Smooth muscle cell (in vitro differentiated cells): Measurements from ENCODE around the gene FGF12. TPM values are rescaled to one million over a fixed set of nuclear protein-coding genes. Genes with fewer than 3 reads are reported as not detected.

Experiments
- DNase-seq: peaks from one replicate; lab custom pipeline; 2025; ENCODE audit not compliant: unreplicated experiment; lab: John Stamatoyannopoulos, UW
- H2AFZ ChIP-seq: fragments of 200-600 bp; sonication (generic); 2 replicates; pipeline ENCODE4 v1.6.0; 2016; ENCODE audit warnings: antibody characterized with exemption, low read depth, mild to moderate bottlenecking
- H3F3A ChIP-seq: fragments of 200-600 bp; sonication (generic); 2 replicates; pipeline ENCODE4 v1.6.0; 2017; ENCODE audit warnings: antibody characterized with exemption, low read depth
- H3K27ac ChIP-seq: fragments of 200-600 bp; sonication (generic); 2 replicates; pipeline ENCODE4 v1.5.1; 2016; ENCODE audit warnings: low read depth, mild to moderate bottlenecking
- H3K27me3 ChIP-seq: fragments of 200-600 bp; sonication (generic); 2 replicates; pipeline ENCODE4 v1.6.1; 2016; ENCODE audit warnings: low read depth, mild to moderate bottlenecking
- H3K36me3 ChIP-seq: fragments of 200-600 bp; sonication (generic); 2 replicates; pipeline ENCODE4 v1.5.1; 2016; ENCODE audit warnings: low read depth
- H3K4me1 ChIP-seq: fragments of 200-600 bp; sonication (generic); 2 replicates; pipeline ENCODE4 v1.5.1; 2016; ENCODE audit warnings: low read depth
- H3K4me2 ChIP-seq: fragments of 200-600 bp; sonication (generic); 2 replicates; pipeline ENCODE4 v1.6.0; 2016; ENCODE audit warnings: mild to moderate bottlenecking
- H3K4me3 ChIP-seq: fragments of 200-600 bp; sonication (generic); 2 replicates; pipeline ENCODE4 v1.5.1; 2016; ENCODE audit warnings: mild to moderate bottlenecking
- H3K79me2 ChIP-seq: fragments of 200-600 bp; sonication (generic); 2 replicates; pipeline ENCODE4 v1.6.0; 2016; ENCODE audit warnings: low read depth, mild to moderate bottlenecking
- H3K9ac ChIP-seq: fragments of 200-600 bp; sonication (generic); 2 replicates; pipeline ENCODE4 v1.6.0; 2016; ENCODE audit warnings: low read depth
- H3K9me3 ChIP-seq: fragments of 200-600 bp; sonication (generic); replicated peaks from 2 replicates; pipeline ENCODE4 v1.5.1; 2016; ENCODE audit warnings: low read depth
- H4K20me1 ChIP-seq: fragments of 200-600 bp; sonication (generic); 2 replicates; pipeline ENCODE4 v1.6.0; 2016; ENCODE audit warnings: low read depth
- CTCF ChIP-seq: fragments of 200-600 bp; sonication (generic); IDR thresholded peaks from 2 replicates; pipeline ENCODE4 v1.5.1; 2017; ENCODE audit warnings: borderline replicate concordance, mild to moderate bottlenecking, antibody characterized with exemption; ENCODE audit not compliant: insufficient read depth, poor library complexity, severe bottlenecking
- WGBS: methylation state at CpG from one replicate; pipeline ENCODE4 v1.1.7; 2016; ENCODE audit warnings: low lambda C conversion rate; 5-methylcytosine and 5-hydroxymethylcytosine counted together
- polyA plus RNA-seq: library from polyadenylated mRNA; unstranded; fragments of >200 nt; fragmentation: Nextera tagmentation; extraction: Ambion mirVana; gene quantifications from 2 replicates; pipeline ENCODE4 v1.2.1, GENCODE V29; 2016
- total RNA-seq: library from RNA; depleted of rRNA; stranded (reverse); fragments of >200 nt; gene quantifications from 2 replicates; pipeline ENCODE4 v1.2.3, GENCODE V29; 2014

FGF12 gene
- total and polyA plus RNA-seq, 2 experiments from 2014 or later, result 0.47 to 1.0 TPM

GRCh38 chr3:192422321-192422996 lies 304.9 kb downstream of the FGF12 start:
- Histone ChIP-seq H3K27me3 (no peaks in the 10 kb centered on the region), H4K20me1 (no peaks in the 10 kb centered on the region), H3K9me3 (no peaks in the 10 kb centered on the region), H3K79me2 (no peaks in the 10 kb centered on the region), H3K36me3 (no peaks in the 10 kb centered on the region), H3K4me1 (no peaks in the 10 kb centered on the region), H3F3A (no peaks in the 10 kb centered on the region), H2AFZ (no peak overlapping the region), H3K9ac (no peak overlapping the region), H3K4me2 (no peak overlapping the region), H3K4me3 (no peak overlapping the region), H3K27ac (no peak overlapping the region)
- no peak for TF ChIP-seq CTCF
- DNase-seq, result no peak
- WGBS, result 88% methylated on average over 2 of the region's 2 CpGs

- Histone ChIP-seq H3K4me3 (no peak overlapping the region), H2AFZ (no peak overlapping the region), H3F3A (no peaks in the 10 kb centered on the region), H3K79me2 (no peaks in the 10 kb centered on the region), H3K4me1 (no peaks in the 10 kb centered on the region), H3K27me3 (peaks cover 1% of the 10 kb centered on the region), H3K27ac (no peak overlapping the region), H4K20me1 (no peaks in the 10 kb centered on the region), H3K9ac (no peak overlapping the region), H3K36me3 (no peaks in the 10 kb centered on the region), H3K4me2 (no peak overlapping the region), H3K9me3 (no peaks in the 10 kb centered on the region)
- no peak for TF ChIP-seq CTCF
- DNase-seq, result no peak
- WGBS, result 96% methylated on average over 1 of the region's 1 CpG
Measured at GRCh38 chr3:192419312-192419711, 308.0 kb downstream of the FGF12 start.

GRCh38 chr3:192417559-192418055 lies 309.7 kb downstream of the FGF12 start:
- Histone ChIP-seq H3K27me3 (peaks cover 7% of the 10 kb centered on the region), H3K4me1 (no peaks in the 10 kb centered on the region), H3K4me3 (no peak overlapping the region), H3K9ac (no peak overlapping the region), H3K4me2 (no peak overlapping the region), H4K20me1 (no peaks in the 10 kb centered on the region), H3K9me3 (no peaks in the 10 kb centered on the region), H2AFZ (no peak overlapping the region), H3K27ac (no peak overlapping the region), H3F3A (no peaks in the 10 kb centered on the region), H3K36me3 (no peaks in the 10 kb centered on the region), H3K79me2 (no peaks in the 10 kb centered on the region)
- TF ChIP-seq CTCF, result no peak
- no peak for DNase-seq

GRCh38 chr3:192417017-192417416 lies 310.3 kb downstream of the FGF12 start:
- H3F3A ChIP-seq, result no peaks in the 10 kb centered on the region
- H3K4me3 ChIP-seq, result no peak overlapping the region
- no peak overlapping the region for H3K9ac ChIP-seq
- no peak for DNase-seq
- peaks cover 13% of the 10 kb centered on the region for H3K27me3 ChIP-seq
- no peak overlapping the region for H3K4me2 ChIP-seq
- H3K79me2 ChIP-seq, result no peaks in the 10 kb centered on the region
- H3K9me3 ChIP-seq, result no peaks in the 10 kb centered on the region
- H3K4me1 ChIP-seq, result no peaks in the 10 kb centered on the region
- TF ChIP-seq CTCF, result no peak
- no peak overlapping the region for H3K27ac ChIP-seq
- no peaks in the 10 kb centered on the region for H4K20me1 ChIP-seq
- H2AFZ ChIP-seq, result no peak overlapping the region
- WGBS, result 61% methylated on average over 2 of the region's 2 CpGs
- no peaks in the 10 kb centered on the region for H3K36me3 ChIP-seq
